Measurements from ENCODE around the gene ZKSCAN1. TPM values are rescaled to one million over a fixed set of nuclear protein-coding genes. Genes with fewer than 3 reads are reported as not detected.
"Not testable (repeated sequence)": the region's sequence is repeated elsewhere in the genome, so short reads cannot be mapped to it uniquely, and the experiment has no call there.

ZKSCAN1 gene
- total RNA-seq, 2 experiments from 2014 or later: 49.1 to 50.6 TPM

DNA sequence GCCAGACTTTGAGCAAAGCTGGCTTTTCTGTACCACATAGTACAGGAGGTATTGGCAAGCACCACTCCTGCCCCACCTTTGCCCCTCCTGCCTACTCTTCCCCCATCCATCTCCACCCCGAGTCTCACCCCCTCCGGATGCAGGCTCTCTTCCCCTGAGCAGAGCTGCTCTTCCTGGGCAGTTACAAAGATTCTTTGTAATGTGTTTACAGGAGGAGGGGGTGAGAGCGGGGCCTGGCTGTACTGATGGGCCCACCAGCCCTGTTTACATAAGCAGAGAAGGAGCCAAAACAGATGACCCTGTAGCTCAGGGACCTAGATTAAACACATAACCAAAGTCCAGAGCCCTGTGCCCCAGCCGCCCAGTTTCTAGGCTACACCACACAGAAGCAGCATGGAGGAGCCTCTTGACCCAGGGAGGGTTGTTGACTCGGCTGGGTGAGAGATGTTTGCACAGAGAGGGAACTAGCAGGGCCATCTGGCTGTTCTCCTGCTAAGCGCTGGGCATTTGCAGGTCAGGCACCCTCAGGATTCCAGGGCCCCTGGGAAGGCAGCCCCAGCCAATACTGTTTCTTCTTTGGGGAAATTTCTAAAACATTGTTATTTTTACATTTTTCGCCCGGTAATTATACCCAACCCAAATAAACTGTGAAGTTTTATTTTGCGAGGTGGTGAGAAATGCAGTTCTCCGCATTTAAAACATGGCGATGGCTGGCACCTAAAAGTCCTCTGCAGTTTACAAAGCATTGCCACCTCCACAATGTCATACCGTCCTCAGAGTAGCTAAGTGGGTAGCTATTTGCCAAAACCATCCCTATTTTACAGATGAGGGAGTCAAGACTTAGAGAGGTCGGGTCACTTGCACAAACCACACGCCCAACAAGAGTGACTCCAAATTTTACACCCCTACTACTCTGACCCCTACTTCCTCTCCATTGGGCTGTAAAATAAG, 11.4 kb upstream of the ZKSCAN1 start:
- Mint-ChIP-seq H3K4me3 (no peak overlapping the region), H3K4me1 (ENCODE audit: low read depth) (no peaks in the 10 kb centered on the region), H3K27me3 (peaks cover 2% of the 10 kb centered on the region), H3K36me3 (no peaks in the 10 kb centered on the region), H3K9me3 (no peaks in the 10 kb centered on the region), H3K27ac (no peak overlapping the region)
- intact Hi-C loops (cut with micrococcal nuclease): no loop called here
- DNase-seq: no peak
- ChIA-PET CTCF (interaction anchor here (0.7 to 1.7 kb wide), 4 partner anchors 14 to 90 kb away, joined by 3 to 4 read pairs (median 3); no protein-coding TSS in a partner anchor), POLR2A (interaction anchor here (1.3 kb wide), 1 partner anchor 11 kb away, joined by 3 read pairs; the partner anchor contains the start of gene ZKSCAN1)

DNA sequence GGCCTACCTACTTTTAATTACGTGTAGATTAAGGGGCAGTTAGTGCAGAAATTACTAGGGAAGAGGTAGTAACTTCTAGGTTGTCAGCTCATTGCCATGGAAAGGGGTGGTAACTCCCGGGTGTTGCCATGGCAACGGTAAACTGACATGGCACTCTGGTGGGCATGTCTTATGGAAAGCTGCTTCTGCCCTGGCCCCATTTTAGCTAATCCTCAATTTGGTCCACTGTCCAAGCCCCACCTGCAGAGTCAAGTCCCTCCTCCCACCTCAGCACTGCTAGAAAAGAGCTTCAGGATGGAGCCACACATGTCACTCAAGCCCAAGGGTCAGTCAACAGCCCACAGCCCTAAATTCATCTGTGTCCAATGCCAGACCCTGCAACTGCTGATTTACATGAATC, 7.5 kb upstream of the ZKSCAN1 start:
- no peak for DNase-seq
- intact Hi-C loops (cut with micrococcal nuclease): no loop called here
- Mint-ChIP-seq H3K27ac (no peak overlapping the region), H3K4me3 (no peak overlapping the region), H3K36me3 (no peaks in the 10 kb centered on the region), H3K27me3 (peaks cover 2% of the 10 kb centered on the region), H3K9me3 (no peaks in the 10 kb centered on the region), H3K4me1 (ENCODE audit: low read depth) (no peaks in the 10 kb centered on the region)
- CTCF ChIA-PET: interaction anchor here (0.7 kb wide), 1 partner anchor 78 kb away, joined by 3 read pairs; the partner anchor contains the start of gene GJC3
- POLR2A ChIA-PET: interaction anchor here (0.5 kb wide), 1 partner anchor 607 kb away, joined by 3 read pairs; no protein-coding TSS in a partner anchor

DNA sequence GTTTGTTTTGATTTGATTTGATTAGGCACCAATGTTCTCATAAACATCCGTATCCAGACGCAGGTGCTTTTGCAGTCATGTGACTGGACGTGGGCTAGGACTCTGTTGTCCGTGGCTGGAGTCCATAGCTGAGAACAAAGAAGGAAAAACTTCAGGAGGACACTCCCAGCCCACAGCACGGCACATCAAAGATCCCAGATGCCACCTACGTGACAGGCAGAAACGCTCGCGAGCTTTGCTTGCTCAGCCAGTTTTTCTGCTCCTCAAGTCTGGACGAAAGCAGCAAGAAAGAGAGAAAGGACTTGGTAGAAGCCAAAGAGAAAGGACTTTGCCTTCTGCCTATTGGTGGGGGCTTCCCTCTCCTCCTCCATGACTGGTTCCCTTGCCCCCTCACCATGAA, 6.9 kb upstream of the ZKSCAN1 start:
- Mint-ChIP-seq H3K36me3 (no peaks in the 10 kb centered on the region), H3K4me3 (no peak overlapping the region), H3K27me3 (peaks cover 2% of the 10 kb centered on the region), H3K4me1 (ENCODE audit: low read depth) (peaks cover 4% of the 10 kb centered on the region), H3K9me3 (no peaks in the 10 kb centered on the region), H3K27ac (no peak overlapping the region)
- ChIA-PET CTCF (interaction anchor here (0.7 kb wide), 1 partner anchor 79 kb away, joined by 3 read pairs; the partner anchor contains the start of gene GJC3), POLR2A (interaction anchor here (0.5 kb wide), 1 partner anchor 606 kb away, joined by 3 read pairs; no protein-coding TSS in a partner anchor)
- no peak for DNase-seq
- intact Hi-C loops (cut with micrococcal nuclease): no loop called here

DNA sequence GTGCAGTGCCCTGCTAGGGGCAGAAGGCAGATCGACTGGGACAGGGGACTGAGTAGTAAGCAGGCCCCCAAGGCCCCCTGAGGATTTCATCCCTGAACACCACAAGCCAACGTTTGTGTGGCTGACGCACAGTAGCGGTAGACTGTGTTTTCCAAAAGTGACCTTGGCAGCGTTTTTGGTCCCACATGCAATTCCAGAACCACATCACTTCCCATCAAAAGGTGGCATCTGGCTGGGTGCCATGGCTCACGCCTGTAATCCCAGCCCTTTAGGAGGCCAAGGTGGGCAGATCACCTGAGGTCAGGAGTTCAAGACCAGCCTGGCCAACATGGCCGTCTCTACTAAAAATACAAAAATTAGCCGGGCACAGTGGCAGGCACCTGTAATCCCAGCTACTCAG, 5.4 kb upstream of the ZKSCAN1 start:
- H3K27me3 Mint-ChIP-seq; H3K27ac Mint-ChIP-seq; H3K4me1 Mint-ChIP-seq (ENCODE audit: low read depth); intact Hi-C loops (cut with micrococcal nuclease); CTCF ChIA-PET; H3K36me3 Mint-ChIP-seq; DNase-seq; H3K9me3 Mint-ChIP-seq; POLR2A ChIA-PET; H3K4me3 Mint-ChIP-seq: not testable (repeated sequence)

DNA sequence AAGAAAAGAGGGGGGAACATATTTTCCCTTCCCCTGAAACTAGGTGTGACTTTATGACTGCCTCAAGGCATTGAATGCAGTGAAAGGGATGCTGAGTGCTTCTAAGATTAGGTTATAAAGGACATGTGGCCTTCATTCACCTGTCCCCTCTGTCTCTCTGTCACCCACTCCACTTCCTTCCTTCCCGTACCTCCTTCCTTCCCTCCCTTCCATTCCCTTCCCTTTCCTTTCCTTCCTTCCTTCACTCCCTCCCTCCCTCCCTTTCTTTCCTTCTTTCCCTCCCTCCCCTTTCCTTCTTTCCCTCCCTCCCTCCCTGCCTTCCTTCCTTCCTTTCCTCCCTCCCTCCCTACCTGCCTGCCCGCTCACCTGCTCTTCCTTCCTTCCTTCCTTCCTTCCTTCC, 4.5 kb upstream of the ZKSCAN1 start:
- Mint-ChIP-seq H3K27ac (no peak overlapping the region), H3K4me3 (no peak overlapping the region), H3K4me1 (ENCODE audit: low read depth) (peaks cover 11% of the 10 kb centered on the region), H3K27me3 (peaks cover 2% of the 10 kb centered on the region), H3K9me3 (no peaks in the 10 kb centered on the region), H3K36me3 (peaks cover under 1% of the 10 kb centered on the region)
- DNase-seq: no peak
- POLR2A ChIA-PET: no interaction called here
- intact Hi-C loops (cut with micrococcal nuclease): no loop called here
- CTCF ChIA-PET: no interaction called here

- POLR2A ChIA-PET: no interaction called here
- CTCF ChIA-PET: interaction anchor here (1.5 kb wide), 1 partner anchor 17 kb away, joined by 4 read pairs; no protein-coding TSS in a partner anchor
- DNase-seq: no peak
- Mint-ChIP-seq H3K27ac (no peak overlapping the region), H3K9me3 (no peaks in the 10 kb centered on the region), H3K36me3 (peaks cover 4% of the 10 kb centered on the region), H3K4me3 (no peak overlapping the region), H3K27me3 (peaks cover 2% of the 10 kb centered on the region), H3K4me1 (ENCODE audit: low read depth) (peaks cover 17% of the 10 kb centered on the region)
- intact Hi-C loops (cut with micrococcal nuclease): no loop called here
Measured at GRCh38 chr7:100011516-100011915, 3.9 kb upstream of the ZKSCAN1 start.

GRCh38 chr7:100012385-100013327, 2.7 kb upstream of the ZKSCAN1 start:
- DNase-seq; H3K4me3 Mint-ChIP-seq; H3K9me3 Mint-ChIP-seq; POLR2A ChIA-PET; intact Hi-C loops (cut with micrococcal nuclease); H3K36me3 Mint-ChIP-seq; H3K27me3 Mint-ChIP-seq: not testable (repeated sequence)
- Mint-ChIP-seq H3K4me1 (ENCODE audit: low read depth) (peaks cover 26% of the 10 kb centered on the region), H3K27ac (peak overlapping the region; percentile 33)
- CTCF ChIA-PET: interaction anchor here (1.5 kb wide), 1 partner anchor 18 kb away, joined by 4 read pairs; no protein-coding TSS in a partner anchor

- CTCF ChIA-PET: no interaction called here
- peaks cover 30% of the 10 kb centered on the region for H3K4me1 Mint-ChIP-seq (ENCODE audit: low read depth)
- POLR2A ChIA-PET: no interaction called here
- peaks cover 8% of the 10 kb centered on the region for H3K36me3 Mint-ChIP-seq
- DNase-seq: peak; percentile 68
- no peaks in the 10 kb centered on the region for H3K9me3 Mint-ChIP-seq
- intact Hi-C loops (cut with micrococcal nuclease): no loop called here
- H3K27ac Mint-ChIP-seq: peak overlapping the region; percentile 47
- no peak overlapping the region for H3K4me3 Mint-ChIP-seq
- no peaks in the 10 kb centered on the region for H3K27me3 Mint-ChIP-seq
Measured at GRCh38 chr7:100013328-100013676, 2.1 kb upstream of the ZKSCAN1 start.

DNA sequence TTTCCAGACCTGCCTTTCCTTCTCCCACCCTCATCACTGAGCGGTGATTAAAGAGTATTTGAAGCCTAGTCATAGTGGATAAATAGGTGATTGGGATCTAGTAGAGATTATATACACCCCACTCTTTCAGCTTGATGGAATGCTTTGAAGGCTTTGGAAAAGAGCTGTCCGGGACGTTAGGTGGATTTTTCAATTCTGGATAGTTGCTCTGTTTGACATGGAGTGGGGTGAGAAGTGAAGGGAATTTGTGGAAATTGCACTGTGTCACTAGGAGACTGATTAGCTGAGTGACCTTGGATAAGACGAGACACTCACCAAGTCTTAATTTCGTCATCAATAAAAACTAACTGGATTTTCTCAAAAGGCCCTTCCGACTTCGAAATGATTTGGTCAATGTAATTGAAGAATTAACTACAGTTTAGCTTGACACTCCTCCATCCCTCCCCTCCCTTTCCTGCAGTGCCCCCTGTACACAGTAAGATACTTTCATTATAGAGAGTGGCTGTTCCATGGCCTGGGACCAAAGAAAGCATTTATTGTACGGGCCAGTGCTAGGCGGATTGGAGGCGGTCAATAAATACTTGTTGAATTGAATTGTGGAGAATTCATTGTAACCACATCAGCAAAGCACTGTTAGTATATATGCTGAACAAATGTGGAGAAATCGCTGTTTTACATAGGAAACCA, 962 bp downstream of the ZKSCAN1 start:
- intact Hi-C loops (cut with micrococcal nuclease): no loop called here
- peaks cover 52% of the 10 kb centered on the region for H3K4me1 Mint-ChIP-seq (ENCODE audit: low read depth)
- no peaks in the 10 kb centered on the region for H3K27me3 Mint-ChIP-seq
- no peak for DNase-seq
- peaks cover 11% of the 10 kb centered on the region for H3K36me3 Mint-ChIP-seq
- ChIA-PET POLR2A (interaction anchor here (0.7 to 3.0 kb wide), 6 partner anchors 15 to 544 kb away, joined by 3 to 14 read pairs (median 4); partner anchors contain the start of genes TRIM4 and ZSCAN21), CTCF (interaction anchor here (1.1 to 3.3 kb wide), 5 partner anchors 18 to 462 kb away, joined by 3 to 14 read pairs (median 4); no protein-coding TSS in a partner anchor)
- peak overlapping the region; percentile 92 for H3K4me3 Mint-ChIP-seq
- no peaks in the 10 kb centered on the region for H3K9me3 Mint-ChIP-seq
- peak overlapping the region; percentile 94 for H3K27ac Mint-ChIP-seq

DNA sequence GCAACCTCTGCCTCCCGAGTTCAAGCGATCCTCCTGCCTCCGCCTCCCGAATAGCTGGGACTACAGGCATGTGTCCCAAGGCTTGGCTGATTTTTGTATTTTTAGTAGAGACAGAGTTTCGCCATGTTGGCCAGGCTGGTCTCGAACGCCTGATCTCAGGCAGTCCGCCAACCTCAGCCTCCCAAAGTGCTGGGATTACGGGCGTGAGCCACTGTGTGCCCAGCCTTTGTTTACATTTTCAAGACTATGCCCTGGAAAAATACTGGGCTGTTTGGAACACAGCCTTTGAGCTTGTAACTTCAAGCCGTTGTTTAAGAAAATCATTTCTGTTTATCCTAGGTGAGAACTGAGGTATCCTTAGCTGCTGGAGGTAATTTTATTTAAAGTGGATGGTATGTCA, 1.9 kb downstream of the ZKSCAN1 start:
- Mint-ChIP-seq H3K4me3 (no peak overlapping the region), H3K36me3 (peaks cover 13% of the 10 kb centered on the region), H3K9me3 (no peaks in the 10 kb centered on the region), H3K4me1 (ENCODE audit: low read depth) (peaks cover 61% of the 10 kb centered on the region), H3K27ac (no peak overlapping the region), H3K27me3 (no peaks in the 10 kb centered on the region)
- ChIA-PET POLR2A (interaction anchor here (0.7 to 3.0 kb wide), 3 partner anchors 32 to 545 kb away, joined by 3 to 14 read pairs (median 4); partner anchors contain the start of genes TRIM4 and ZSCAN21), CTCF (interaction anchor here (1.1 to 3.3 kb wide), 3 partner anchors 26 to 461 kb away, joined by 3 to 14 read pairs (median 4); no protein-coding TSS in a partner anchor)
- no peak for DNase-seq
- intact Hi-C loops (cut with micrococcal nuclease): no loop called here

DNA sequence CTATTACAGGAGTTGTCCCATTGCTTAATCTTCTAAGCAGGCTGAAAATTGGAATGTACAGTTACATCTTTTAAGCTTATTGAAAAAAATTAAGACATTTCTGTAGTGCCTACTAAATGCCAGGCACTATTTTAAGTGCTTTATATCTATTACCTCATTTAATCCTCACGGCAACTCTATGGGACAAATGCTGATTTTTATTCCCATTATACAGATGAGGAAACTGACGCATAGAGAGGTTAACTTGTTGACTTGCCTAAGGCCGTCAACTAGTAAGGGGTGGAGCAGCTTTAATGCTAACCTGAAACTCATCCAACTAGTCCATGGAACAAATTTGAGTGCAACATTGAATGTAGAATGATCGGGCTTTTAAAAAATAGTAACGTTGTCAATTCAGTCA, 2.5 kb downstream of the ZKSCAN1 start:
- no peak overlapping the region for H3K27ac Mint-ChIP-seq
- no peak overlapping the region for H3K4me3 Mint-ChIP-seq
- no peak for DNase-seq
- intact Hi-C loops (cut with micrococcal nuclease): no loop called here
- CTCF ChIA-PET: interaction anchor here (1.3 to 3.3 kb wide), 2 partner anchors 27 to 460 kb away, joined by 4 to 14 read pairs; no protein-coding TSS in a partner anchor
- POLR2A ChIA-PET: no interaction called here
- H3K27me3 Mint-ChIP-seq: no peaks in the 10 kb centered on the region
- H3K36me3 Mint-ChIP-seq: peaks cover 17% of the 10 kb centered on the region
- H3K9me3 Mint-ChIP-seq: no peaks in the 10 kb centered on the region
- H3K4me1 Mint-ChIP-seq (ENCODE audit: low read depth): peaks cover 66% of the 10 kb centered on the region

Data from activated CD4-positive, alpha-beta memory T cell treated with anti-CD3 and anti-CD28 coated beads for 36 hours (primary cell).